Measurements from ENCODE around the gene SAP30BP.

Gene SAP30BP

GRCh38 chr17:75650874-75651273, 16.3 kb upstream of the SAP30BP start:
- DNase-seq: no peak

GRCh38 chr17:75652341-75652740, 14.8 kb upstream of the SAP30BP start:
- DNase-seq: no peak

GRCh38 chr17:75652934-75653549, 14.1 kb upstream of the SAP30BP start:
- no peak for DNase-seq

GRCh38 chr17:75654176-75654575, 13.0 kb upstream of the SAP30BP start:
- no peak for DNase-seq

GRCh38 chr17:75658237-75658636, 8.9 kb upstream of the SAP30BP start:
- no peak for DNase-seq

- DNase-seq: no peak
These were observed 5.6 kb upstream of the SAP30BP start for GRCh38 chr17:75661531-75661930.

GRCh38 chr17:75662511-75662910, 4.6 kb upstream of the SAP30BP start:
- DNase-seq: no peak

GRCh38 chr17:75664099-75664549, 3.0 kb upstream of the SAP30BP start:
- no peak for DNase-seq

GRCh38 chr17:75665981-75666380, 1.2 kb upstream of the SAP30BP start:
- no peak for DNase-seq

- DNase-seq: no peak
These were observed 687 bp downstream of the SAP30BP start for GRCh38 chr17:75667825-75668224.

- no peak for DNase-seq
These were observed 1.4 kb downstream of the SAP30BP start for GRCh38 chr17:75668489-75668888.

- DNase-seq: no peak
These were observed 3.7 kb downstream of the SAP30BP start for GRCh38 chr17:75670868-75671267.

GRCh38 chr17:75672011-75672410, 4.9 kb downstream of the SAP30BP start:
- DNase-seq: no peak

- DNase-seq: no peak
These were observed 6.3 kb downstream of the SAP30BP start for GRCh38 chr17:75673487-75673886.

- DNase-seq: no peak
These were observed 9.3 kb downstream of the SAP30BP start for GRCh38 chr17:75676461-75676860.

GRCh38 chr17:75679706-75680211, 12.6 kb downstream of the SAP30BP start:
- no peak for DNase-seq

- no peak for DNase-seq
These were observed 13.3 kb downstream of the SAP30BP start for GRCh38 chr17:75680431-75680830.

GRCh38 chr17:75681289-75681688, 14.2 kb downstream of the SAP30BP start:
- no peak for DNase-seq

- DNase-seq: no peak
These were observed 16.4 kb downstream of the SAP30BP start for GRCh38 chr17:75683583-75683982.

GRCh38 chr17:75684249-75684648, 17.1 kb downstream of the SAP30BP start:
- DNase-seq: no peak

- no peak for DNase-seq
These were observed 17.8 kb downstream of the SAP30BP start for GRCh38 chr17:75684924-75685323.

GRCh38 chr17:75685499-75685898, 18.4 kb downstream of the SAP30BP start:
- no peak for DNase-seq

GRCh38 chr17:75688209-75688825, 21.2 kb downstream of the SAP30BP start:
- no peak for DNase-seq

GRCh38 chr17:75689441-75689873, 22.3 kb downstream of the SAP30BP start:
- no peak for DNase-seq

GRCh38 chr17:75691371-75691791, 24.2 kb downstream of the SAP30BP start:
- no peak for DNase-seq

Data from T-helper 9 cell (primary cell).